ENCODE data around the gene EDEM2. TPM values are rescaled to one million over a fixed set of nuclear protein-coding genes. Genes with fewer than 3 reads are reported as not detected.
"Not testable (repeated sequence)": the region's sequence is repeated elsewhere in the genome, so short reads cannot be mapped to it uniquely, and the experiment has no call there.

EDEM2 gene
- polyA plus RNA-seq, 3 donors, result 9.7 to 23.8 (median 23.3) TPM

DNA sequence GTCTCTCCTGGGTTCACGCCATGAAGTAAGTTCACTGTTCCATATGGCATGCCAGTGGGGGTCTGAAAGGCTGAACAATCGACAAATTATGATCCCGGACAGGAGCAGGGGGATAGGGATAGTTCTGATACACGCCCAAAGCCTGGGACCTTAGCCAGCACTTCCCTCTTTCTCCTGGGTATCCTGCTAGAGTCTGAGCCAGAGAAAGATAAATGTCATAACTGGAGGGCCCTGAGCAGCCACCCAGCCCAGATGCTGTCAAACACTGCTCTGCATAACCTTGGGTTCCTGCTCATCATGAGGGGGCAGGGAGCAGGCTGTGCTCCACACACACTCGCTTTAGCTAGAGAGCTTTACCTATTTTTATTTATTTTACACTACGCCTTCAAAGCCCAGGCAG is 12.3 kb downstream of the EDEM2 start:
- 67 to 87% (median 73%) methylated on average over 6 of the region's 6 CpGs for WGBS, 3 donors
- no peak overlapping the region for H3K27ac ChIP-seq (ENCODE audit: low read depth, low read length)

DNA sequence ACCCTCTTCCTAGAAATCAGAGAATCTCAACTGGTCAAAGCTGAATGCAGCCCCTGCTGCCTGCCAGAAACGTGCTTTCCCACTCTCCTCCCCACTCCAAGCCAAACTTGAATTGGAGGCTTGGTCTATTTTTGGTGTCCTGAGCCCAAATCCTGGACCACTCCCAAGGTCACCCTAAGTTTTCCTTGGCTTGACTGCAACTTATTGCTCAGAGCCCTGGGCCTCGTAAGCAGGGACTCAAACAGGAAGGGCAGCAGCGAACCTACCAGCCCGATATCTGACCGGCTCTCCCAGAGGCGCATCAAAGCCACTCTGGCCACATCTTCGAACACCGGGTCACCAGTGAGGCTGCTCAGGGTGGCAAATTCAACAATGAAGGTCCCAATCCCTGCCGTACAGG is 12.7 kb downstream of the EDEM2 start:
- WGBS, 3 donors, result 51 to 74% (median 55%) methylated on average over 9 of the region's 9 CpGs
- no peak overlapping the region for H3K27ac ChIP-seq (ENCODE audit: low read depth, low read length)

DNA sequence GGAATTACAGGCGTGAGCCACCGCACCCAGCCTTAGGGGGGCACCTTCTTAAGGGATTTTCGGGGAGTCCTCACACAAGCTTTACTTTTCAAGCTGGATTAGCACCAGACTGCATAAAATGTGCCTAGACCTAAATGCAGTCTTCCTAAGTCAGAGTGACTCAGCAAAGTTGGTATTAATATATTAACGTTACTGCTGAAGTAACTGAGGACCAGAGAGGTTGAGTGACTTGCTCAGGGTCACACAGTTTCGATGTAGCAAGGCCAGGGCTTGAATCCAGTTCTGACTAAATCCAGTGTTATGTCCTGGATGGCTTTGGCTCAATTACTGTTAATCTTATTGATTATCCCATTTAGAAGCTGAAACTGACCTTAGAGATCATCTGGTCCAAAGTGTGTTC is 13.4 kb downstream of the EDEM2 start:
- H3K27ac ChIP-seq (ENCODE audit: low read depth, low read length), result no peak overlapping the region
- WGBS, 3 donors, result 89 to 90% (median 89%) methylated on average over 5 of the region's 5 CpGs

DNA sequence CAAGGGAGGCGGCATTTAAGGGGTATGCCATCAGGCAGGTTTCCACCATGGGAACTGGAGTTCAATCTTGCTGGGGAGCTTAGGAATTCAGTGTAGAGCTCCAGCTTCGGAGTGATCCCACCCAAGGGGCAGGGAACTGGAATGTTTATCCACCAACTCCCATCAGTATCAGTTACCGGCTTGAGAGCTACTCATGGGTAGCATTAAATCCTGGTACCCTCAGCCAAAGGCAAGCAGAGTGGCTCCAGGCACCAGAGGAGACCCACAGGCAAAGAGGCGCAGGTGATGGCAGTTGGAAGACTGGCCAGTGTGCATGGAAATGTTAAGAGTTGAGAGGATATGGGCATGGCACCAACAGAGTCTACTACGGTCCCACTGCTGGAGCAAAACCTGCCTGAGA is 14.1 kb downstream of the EDEM2 start:
- WGBS, 3 donors, result 88 to 91% (median 90%) methylated on average over 5 of the region's 5 CpGs
- H3K27ac ChIP-seq (ENCODE audit: low read depth, low read length), result no peak overlapping the region

DNA sequence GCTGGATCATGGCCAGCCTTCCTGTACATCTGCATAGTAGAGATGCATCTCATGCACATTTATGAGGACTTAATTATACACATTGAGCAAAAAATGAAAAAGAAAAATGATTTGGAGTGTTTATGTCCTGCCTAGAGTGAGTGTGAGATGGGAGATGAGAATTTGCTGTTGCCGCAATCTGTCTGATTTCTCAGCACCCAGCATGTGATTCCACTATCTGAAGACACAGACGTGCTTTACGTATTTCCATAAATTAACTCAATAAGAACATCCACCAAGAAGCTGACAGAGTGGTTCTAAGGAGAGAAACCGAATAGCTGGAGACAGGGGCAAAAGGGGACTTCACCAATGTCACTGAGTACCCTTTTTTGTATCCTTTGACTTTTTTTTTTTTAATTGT is 15.2 kb downstream of the EDEM2 start:
- WGBS, 3 donors, result 85 to 95% (median 92%) methylated on average over 4 of the region's 4 CpGs
- H3K27ac ChIP-seq (ENCODE audit: low read depth, low read length), result no peak overlapping the region

DNA sequence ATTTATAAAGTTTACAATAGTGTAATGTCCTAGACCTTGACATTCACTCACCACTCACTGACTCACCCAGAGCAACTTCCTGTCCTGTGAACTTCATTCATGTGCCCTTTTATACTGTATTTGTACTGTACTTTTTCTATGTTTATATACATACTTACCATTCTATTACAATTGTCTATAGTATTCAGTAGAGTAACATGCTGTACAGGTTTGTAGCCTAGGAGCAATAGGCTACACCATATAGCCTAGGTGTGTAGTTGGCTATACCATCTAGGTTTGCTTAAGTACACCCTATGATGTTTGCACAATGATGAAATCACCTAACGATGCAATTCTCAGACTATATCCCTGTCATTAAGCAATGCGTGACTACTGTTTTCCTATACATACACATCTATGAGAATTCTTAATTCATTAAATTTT is 17.5 kb downstream of the EDEM2 start:
- no peak overlapping the region for H3K27ac ChIP-seq (ENCODE audit: low read depth, low read length)
- WGBS, 3 donors, result 66 to 79% (median 70%) methylated on average over 2 of the region's 2 CpGs

DNA sequence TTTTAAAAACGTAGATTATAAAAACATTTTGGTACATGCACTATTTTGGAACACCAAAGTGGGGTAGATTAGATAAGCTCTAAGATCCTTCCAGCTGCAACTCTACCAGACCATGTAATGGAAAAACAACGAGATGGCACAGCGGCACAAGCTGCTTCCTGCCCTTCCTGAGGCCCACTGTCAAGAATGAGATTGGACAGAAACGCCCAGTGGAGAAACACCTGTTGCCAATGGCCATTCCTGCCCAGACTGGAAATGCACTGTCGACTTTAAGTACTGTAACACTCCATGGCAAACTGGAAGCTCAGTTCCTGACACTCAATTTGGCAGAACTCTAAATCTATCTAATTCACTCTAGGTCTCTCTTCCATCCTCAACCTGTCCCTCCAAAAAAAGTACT is 21.4 kb downstream of the EDEM2 start:
- no peak overlapping the region for H3K27ac ChIP-seq (ENCODE audit: low read depth, low read length)
- WGBS, 3 donors, result 81 to 90% (median 89%) methylated on average over 5 of the region's 5 CpGs

DNA sequence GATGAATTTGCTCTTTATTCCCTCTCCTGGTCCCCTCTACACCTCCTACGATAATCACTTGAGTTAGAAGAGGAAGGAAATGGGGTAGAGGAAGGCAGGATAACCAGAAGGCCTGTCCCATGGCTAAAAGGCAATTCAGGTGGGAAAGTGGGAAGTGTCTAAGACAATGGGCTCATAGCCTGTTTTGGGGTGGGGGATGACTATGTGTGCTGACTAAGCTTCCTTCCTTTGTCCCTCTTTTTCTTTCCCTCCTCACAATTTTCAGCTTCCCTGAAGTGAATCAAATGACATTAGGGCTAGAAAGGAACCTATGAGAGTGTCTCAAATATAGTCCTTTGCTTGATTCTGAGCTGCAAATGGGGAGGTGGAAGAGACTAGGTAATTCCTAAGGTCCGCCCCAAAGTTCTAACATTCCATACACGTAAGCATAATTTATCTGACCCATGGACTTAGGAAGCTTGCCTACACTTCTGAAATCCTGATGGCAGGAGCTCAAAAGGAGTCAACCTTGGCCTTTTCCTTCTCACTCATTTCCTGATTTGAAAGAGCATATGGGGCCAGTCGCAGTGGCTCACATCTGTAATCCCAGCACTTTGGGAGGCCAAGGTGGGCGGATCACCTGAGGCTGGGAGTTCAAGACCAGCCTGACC is 24.3 kb downstream of the EDEM2 start:
- 81 to 89% (median 85%) methylated on average over 5 of the region's 5 CpGs for WGBS, 3 donors
- H3K27ac ChIP-seq (ENCODE audit: low read depth, low read length), result no peak overlapping the region

DNA sequence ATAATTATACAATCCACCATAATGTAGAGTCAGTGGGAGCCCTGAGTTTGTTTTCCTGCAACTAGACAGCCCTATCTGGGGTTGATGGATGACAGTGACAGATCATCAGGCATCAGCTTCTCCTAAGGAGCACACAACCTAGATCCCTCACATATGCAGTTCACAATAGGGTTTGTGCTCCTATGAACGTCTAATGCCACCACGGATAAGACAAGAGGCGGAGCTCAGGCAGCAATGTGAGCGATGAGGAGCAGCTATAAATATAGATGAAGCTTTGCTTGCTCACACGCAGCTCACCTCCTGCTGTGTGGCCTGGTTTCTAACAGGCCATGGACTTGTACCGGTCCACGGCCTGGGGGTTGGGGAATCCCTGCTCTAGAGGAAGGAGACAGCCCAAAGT is 25.9 kb downstream of the EDEM2 start:
- H3K27ac ChIP-seq (ENCODE audit: low read depth, low read length), result no peak overlapping the region
- WGBS, 3 donors, result 88 to 90% (median 89%) methylated on average over 7 of the region's 7 CpGs

DNA sequence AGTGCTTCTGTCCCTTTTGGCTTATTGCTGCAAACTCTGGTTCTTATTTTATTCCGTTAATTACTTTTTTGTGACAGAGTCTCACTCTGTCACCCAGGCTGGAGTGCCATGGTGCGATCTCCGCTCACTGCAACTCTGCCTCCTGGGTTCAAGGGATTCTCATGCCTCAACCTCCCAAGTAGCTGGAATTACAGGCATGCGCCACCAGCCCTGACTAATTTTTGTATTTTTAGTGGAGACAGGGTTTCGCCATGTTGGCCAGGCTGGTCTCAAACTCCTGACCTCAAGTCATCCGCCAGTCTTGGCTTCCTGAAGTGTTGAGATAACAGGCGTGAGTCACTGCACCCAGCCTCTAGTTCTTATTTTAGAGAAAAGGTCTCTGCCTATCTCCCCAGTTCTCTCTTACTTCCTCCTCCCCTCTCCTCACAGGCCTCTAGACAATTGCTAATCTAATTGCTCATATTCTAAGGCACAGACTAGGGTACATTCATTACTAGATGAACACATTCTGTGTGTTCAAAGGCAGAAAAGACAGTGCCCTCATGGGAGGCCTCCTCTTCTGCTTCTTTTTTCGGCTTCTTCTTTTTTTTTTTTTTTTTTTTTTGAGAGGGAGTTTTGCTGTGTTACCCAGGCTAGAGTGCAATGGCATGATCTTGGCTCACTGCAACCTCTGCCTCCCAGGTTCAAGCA is 27.0 kb downstream of the EDEM2 start:
- WGBS, 3 donors, result 72 to 90% (median 74%) methylated on average over 8 of the region's 8 CpGs

DNA sequence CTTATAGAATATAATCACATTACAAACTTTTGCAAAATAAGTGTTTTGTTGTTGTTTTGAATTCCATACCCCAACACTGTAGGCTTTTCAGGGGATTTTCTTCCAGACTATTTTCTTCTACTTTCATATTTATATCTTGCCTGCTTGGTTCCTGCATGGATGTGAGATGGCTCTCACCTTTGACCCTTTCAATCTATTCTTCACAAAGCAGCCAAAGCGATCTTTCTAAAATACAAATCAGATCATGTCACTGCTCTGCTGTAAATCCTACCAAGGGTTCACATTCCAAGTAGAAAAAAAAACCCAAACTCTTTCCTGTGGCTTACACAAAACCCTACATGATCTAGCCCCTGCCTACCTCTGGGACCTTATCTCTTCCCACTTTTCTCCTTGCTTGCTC is 29.5 kb downstream of the EDEM2 start:
- H3K27ac ChIP-seq (ENCODE audit: low read depth, low read length), result no peak overlapping the region
- 64 to 87% (median 82%) methylated on average over 1 of the region's 1 CpG for whole genome bisulfite sequencing, 3 donors

More for the DNA sequence above, 27.0 kb downstream of the EDEM2 start:
- no peak overlapping the region for H3K27ac ChIP-seq (ENCODE audit: low read depth, low read length)

DNA sequence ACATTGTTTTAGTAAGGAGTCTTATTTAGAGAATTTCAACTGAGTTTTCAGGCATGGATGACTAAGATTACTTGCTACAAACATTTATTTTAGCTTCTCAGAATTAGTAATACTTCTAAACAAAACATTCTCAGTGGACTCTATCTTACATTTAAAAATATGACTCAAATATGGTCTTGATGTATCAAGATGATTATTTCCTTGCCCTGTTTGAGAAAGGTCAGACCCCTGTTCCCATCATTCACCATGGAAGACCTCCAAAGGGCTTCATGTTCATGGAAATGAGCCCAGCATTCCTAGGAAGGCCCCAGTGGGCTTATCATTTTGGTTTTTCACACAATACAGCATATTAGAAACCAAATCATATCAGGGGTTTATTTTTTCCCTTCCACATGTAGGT is 29.9 kb downstream of the EDEM2 start:
- H3K27ac ChIP-seq (ENCODE audit: low read depth, low read length), result no peak overlapping the region

DNA sequence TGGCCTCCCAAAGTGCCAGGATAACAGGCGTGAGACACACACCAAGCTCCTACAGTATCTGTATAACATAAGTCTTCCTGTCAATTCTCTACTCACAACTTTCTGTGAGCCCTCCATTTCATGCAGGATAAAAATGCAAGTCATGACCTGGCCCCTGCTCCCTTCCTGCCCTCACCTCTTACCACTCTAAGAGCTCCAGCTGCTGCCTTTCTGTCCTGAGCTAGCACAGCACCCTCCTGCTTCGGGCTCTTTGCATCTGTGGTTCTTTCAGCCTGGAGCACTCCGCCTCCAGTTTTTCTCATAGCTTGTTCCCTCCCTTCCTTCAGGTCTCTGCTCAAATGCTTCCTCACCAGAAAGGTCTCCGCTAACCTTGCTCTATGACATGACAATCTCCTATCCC is 30.9 kb downstream of the EDEM2 start:
- WGBS, 3 donors, result 73 to 86% (median 80%) methylated on average over 4 of the region's 4 CpGs
- H3K27ac ChIP-seq (ENCODE audit: low read depth, low read length), result no peak overlapping the region

DNA sequence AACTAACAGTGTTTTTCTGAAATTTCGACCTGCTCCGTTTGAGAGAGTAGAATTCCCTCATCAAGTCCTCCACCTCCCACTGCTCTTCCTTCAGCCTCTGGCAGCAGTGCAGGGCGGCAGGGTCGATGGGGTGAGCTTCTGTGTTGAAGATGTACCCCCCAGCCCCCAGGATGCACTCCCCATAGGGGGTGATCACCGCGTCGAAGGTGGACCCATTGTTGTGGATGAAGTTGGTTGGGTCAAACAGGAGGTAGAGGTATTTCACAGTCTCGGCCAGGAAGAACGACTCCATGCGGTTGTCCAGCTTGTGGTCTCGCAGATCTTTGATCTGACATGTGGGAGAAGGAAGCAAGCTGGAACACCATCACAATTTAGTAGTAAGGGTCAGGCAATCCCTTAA is 31.5 kb downstream of the EDEM2 start:
- 85 to 91% (median 90%) methylated on average over 11 of the region's 11 CpGs for WGBS, 3 donors
- no peak overlapping the region for H3K27ac ChIP-seq (ENCODE audit: low read depth, low read length)

DNA sequence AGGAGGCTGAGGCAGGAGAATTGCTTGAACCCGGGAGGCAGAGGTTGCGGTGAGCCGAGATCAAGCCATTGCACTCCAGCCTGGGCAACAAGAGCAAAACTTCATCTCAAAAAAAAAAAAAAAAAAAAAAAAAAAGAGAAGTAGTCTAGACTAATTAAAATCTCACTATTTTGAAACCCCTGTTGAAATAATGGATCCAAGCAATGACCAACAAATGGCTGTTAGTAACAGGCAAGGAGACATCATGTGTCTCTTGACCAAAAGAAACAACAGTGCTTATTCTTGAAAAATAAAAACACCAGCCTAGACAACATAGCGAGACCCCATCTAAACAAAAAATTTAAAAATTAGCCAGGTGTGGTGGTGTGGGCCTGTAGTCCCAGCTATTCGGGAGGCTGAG is 34.9 kb downstream of the EDEM2 start:
- not testable (repeated sequence) for H3K27ac ChIP-seq (ENCODE audit: low read depth, low read length)
- WGBS, 3 donors, result 77 to 88% (median 87%) methylated on average over 5 of the region's 5 CpGs

DNA sequence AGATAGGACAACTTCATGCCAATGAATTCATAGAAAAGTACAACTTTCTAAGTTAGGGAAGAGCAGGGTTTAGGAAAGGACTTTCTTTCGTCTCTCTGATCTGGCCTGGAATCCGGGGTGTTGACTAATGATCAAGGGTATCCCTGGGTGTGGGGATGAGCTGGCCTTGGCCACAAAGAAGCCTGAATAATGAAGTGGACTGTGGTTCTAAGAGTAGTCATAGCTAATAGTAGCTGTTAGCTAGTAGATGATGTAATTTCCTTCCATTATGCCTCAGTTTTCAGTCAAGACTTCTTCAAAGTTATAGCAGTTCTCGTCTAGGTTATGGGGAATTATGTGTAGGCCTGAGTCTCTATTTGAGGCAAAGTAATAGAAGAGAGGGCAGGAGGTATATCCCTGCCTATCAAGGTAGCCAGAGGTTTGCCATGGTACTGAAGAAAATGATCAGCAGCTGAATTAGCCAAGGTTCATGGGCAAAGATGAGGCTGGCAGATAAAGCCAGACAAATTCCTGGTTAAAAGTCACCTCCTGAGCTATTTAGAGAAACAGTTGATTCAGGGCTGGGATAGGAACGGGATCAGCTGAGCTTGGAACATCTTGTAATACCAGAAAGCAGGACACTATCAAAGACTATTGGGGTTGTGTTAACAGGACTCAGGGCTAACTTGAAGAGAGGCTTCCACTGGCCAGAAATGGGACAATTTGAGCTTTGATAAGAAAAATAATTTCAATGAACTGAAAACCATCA is 35.8 kb downstream of the EDEM2 start:
- no peak overlapping the region for H3K27ac ChIP-seq (ENCODE audit: low read depth, low read length)
- 65 to 90% (median 67%) methylated on average over 4 of the region's 4 CpGs for WGBS, 3 donors

DNA sequence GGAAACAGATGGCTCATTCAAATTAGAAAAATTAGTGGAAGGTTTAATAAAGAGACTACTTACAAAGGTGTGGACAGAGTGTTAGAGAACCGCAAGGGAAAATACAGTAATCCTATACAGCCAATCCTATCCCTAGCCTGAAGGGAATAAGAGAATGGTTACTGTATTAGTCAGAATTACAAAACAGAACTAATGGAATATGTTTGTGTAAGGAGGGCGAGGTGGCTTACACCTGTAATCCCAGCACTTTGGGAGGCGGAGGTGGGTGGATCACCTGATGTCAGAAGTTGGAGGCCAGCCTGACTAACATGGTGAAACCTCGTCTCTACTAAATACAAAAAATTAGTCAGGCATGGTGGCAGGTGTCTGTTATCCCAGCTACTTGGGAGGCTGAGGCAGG is 38.2 kb downstream of the EDEM2 start:
- WGBS, 3 donors, result 92 to 94% (median 93%) methylated on average over 4 of the region's 4 CpGs
- H3K27ac ChIP-seq (ENCODE audit: low read depth, low read length), result no peak overlapping the region

DNA sequence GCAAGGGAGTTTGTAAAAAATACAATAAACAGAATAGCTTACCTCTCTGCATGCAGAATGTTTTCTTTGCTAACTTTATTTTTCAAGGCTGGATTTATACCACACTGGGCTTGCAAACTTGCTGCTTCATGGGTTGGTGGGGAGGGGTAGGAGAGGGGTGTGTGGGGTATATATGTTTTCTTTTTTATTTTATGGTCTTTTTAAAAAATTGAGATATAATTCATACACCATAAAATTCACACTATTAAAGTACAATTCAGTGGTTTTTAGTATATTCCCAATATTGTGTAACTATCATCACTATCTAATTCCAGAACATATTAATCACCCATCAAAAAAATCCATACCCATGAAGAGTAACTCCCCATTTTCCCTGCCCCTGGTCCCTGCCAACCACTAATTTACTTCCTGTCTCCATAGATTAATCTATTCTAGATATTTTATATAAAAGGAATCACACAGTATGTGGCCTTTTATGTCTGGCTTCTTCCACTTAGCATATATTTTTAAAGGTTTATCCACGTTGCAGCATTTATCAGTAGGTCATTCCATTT is 40.2 kb downstream of the EDEM2 start:
- WGBS, 3 donors, result 95 to 98% (median 98%) methylated on average over 1 of the region's 1 CpG
- no peak overlapping the region for H3K27ac ChIP-seq (ENCODE audit: low read depth, low read length)

DNA sequence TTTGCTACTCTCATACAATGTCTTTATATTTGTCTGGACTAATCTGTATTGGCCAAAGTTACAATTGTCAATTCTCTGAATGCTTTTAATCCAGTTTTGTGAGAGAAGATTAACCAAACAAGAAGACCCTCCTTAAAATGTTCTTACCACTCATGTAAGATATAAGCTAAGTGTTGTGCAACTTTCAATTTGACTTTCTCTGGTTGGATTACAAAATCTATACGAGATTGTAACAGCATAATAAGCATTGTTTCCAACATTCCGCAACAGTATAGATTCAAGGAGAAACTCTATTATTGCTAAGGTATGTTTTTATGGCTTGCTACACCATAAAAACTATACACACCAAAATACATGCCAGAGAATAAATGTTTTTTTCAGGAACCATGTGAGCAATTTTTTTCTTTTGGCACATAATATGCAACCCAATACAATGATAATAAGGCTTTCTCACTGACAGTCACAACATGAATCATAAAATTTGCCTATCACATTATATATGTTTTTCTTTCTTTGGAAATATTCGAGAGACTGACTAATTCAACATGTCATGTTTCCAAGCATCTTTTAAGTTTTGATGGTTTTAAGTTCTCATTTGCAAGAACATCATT is 42.3 kb downstream of the EDEM2 start:
- H3K27ac ChIP-seq (ENCODE audit: low read depth, low read length), result no peak overlapping the region
- WGBS, 3 donors, result 63 to 74% (median 67%) methylated on average over 3 of the region's 3 CpGs

Measured in adipose tissue (tissue), 3 donors.